Activated CD8-positive, alpha-beta memory T cell treated with anti-CD3 and anti-CD28 coated beads for 48 hours (primary cell): Measurements from ENCODE around the gene E2F1.
"Not testable (repeated sequence)": the region's sequence is repeated elsewhere in the genome, so short reads cannot be mapped to it uniquely, and the experiment has no call there.

ENCODE experiments used
- DNase-seq, 3 experiments: peaks; one replicate each; pipeline ENCODE4 v3.0.0-alpha.2; 2020; ENCODE audit warnings: low read depth in 2 of 3, low spot score in 2 of 3

Gene E2F1

GRCh38 chr20:33645396-33645795, 40.8 kb downstream of the E2F1 start:
- no peak for DNase-seq

- no peak for DNase-seq
These were observed 41.2 kb downstream of the E2F1 start for GRCh38 chr20:33645072-33645358.

- no peak for DNase-seq
These were observed 41.7 kb downstream of the E2F1 start for GRCh38 chr20:33644313-33645071.

GRCh38 chr20:33640287-33640686, 45.9 kb downstream of the E2F1 start:
- no peak for DNase-seq

GRCh38 chr20:33636776-33637175, 49.4 kb downstream of the E2F1 start:
- DNase-seq = no peak

GRCh38 chr20:33635341-33635740, 50.8 kb downstream of the E2F1 start:
- no peak for DNase-seq

- not testable (repeated sequence) for DNase-seq
These were observed 54.3 kb downstream of the E2F1 start for GRCh38 chr20:33631910-33632309.

- no peak for DNase-seq
These were observed 55.7 kb downstream of the E2F1 start for GRCh38 chr20:33630507-33630906.

- DNase-seq = no peak
These were observed 56.2 kb downstream of the E2F1 start for GRCh38 chr20:33629979-33630378.

GRCh38 chr20:33629533-33629932, 56.7 kb downstream of the E2F1 start:
- no peak for DNase-seq

GRCh38 chr20:33627577-33628216, 58.5 kb downstream of the E2F1 start:
- DNase-seq = no peak

- no peak for DNase-seq
These were observed 60.0 kb downstream of the E2F1 start for GRCh38 chr20:33626190-33626589.
